Kidney (tissue), 14 donors: ENCODE measurements around the gene CACNB2. TPM values are rescaled to one million over a fixed set of nuclear protein-coding genes. Genes with fewer than 3 reads are reported as not detected.

Experiments
- DNase-seq, 5 donors: peaks; one replicate each; pipeline ENCODE4 v3.0.0-alpha.2; 2013 to 2020
- FAIRE-seq: peaks from 2 replicates; lab custom pipeline; 2012; peaks lifted over from hg19 to GRCh38; lab: Jason Lieb, UNC
- H3K27ac ChIP-seq, 2 donors: one replicate each; pipeline ENCODE4 v1.7.0; 2013; ENCODE audit warnings: low read depth in 2 of 2, low read length in 2 of 2, inconsistent platforms in 1 of 2
- H3K27me3 ChIP-seq: one replicate; pipeline ENCODE4 v1.7.1; 2013; ENCODE audit warnings: low read length, inconsistent platforms; ENCODE audit not compliant: control insufficient read depth, insufficient read depth
- H3K36me3 ChIP-seq, 3 donors: one replicate each; pipeline versions ENCODE4 v1.7.0 to v1.7.1; 2013; ENCODE audit warnings: low read length in 3 of 3, control low read depth in 1 of 3, inconsistent platforms in 1 of 3; ENCODE audit not compliant: insufficient read depth in 3 of 3, control insufficient read depth in 2 of 3
- H3K4me1 ChIP-seq, 3 donors: one replicate each; pipeline versions ENCODE4 v1.7.0 to v1.7.1; 2013; ENCODE audit warnings: low read length in 3 of 3, inconsistent platforms in 1 of 3, low read depth in 1 of 3; ENCODE audit not compliant: control insufficient read depth in 2 of 3, insufficient read depth in 2 of 3
- H3K4me3 ChIP-seq, 3 donors: one replicate each; pipeline versions ENCODE4 v1.7.0 to v1.8.1; 2013; ENCODE audit warnings: low read length in 3 of 3, control low read depth in 1 of 3, inconsistent platforms in 1 of 3
- H3K9ac ChIP-seq, 3 donors: one replicate each; pipeline versions ENCODE4 v1.7.0 to v1.7.1; 2013; ENCODE audit warnings: low read length in 3 of 3, control low read depth in 1 of 3, inconsistent platforms in 1 of 3
- H3K9me3 ChIP-seq, 3 donors: one replicate each; pipeline versions ENCODE4 v1.7.0 to v1.7.1; 2013; ENCODE audit warnings: low read length in 3 of 3, control low read depth in 1 of 3, inconsistent platforms in 1 of 3; ENCODE audit not compliant: control insufficient read depth in 2 of 3, insufficient read depth in 1 of 3
- intact Hi-C: fragments of 100-400 bp; cut with DNase I; formaldehyde crosslinking; loops from one replicate; pipeline ENCODE4 v1.11.1; 2022
- polyA plus RNA-seq: library from polyadenylated mRNA; stranded (reverse); fragments of 350-450 nt; fragmentation: Illumina TruSeq; extraction: RNeasy Lipid Tissue Mini Kit (QIAGEN cat#74804); gene quantifications from one replicate; pipeline ENCODE4 v1.2.3, GENCODE V29; 2014; ENCODE audit warnings: low read depth, low replicate concordance; ENCODE audit not compliant: insufficient read depth
- total RNA-seq: library from RNA; stranded (reverse); fragmentation: NEBNext Ultra II Directional; extraction: Animal tissue kit (Norgen Biotek cat#: 25700); gene quantifications from one replicate; pipeline ENCODE4 v1.2.1, GENCODE V29; 2021
- TF ChIP-seq, protein P1 (sequence below): IDR thresholded peaks from 3 replicates; pipeline ENCODE4 v1.5.1; 2012; ENCODE audit warnings: mild to moderate bottlenecking, moderate library complexity, borderline replicate concordance; ENCODE audit not compliant: insufficient read depth; ENCODE audit errors: extremely low read depth
- donor health status: control.
- donor health status: control.
- donor health status: control.
- donor health status: control.
- donor health status: control.
- donor health status: DM: yes; HTN: yes; CAD: no.
- donor health status: Normal renal cell carcinoma (clear cell type).

The CACNB2 gene
- total and polyA plus RNA-seq, 2 donors from 2014 or later = 2.8 TPM

DNA sequence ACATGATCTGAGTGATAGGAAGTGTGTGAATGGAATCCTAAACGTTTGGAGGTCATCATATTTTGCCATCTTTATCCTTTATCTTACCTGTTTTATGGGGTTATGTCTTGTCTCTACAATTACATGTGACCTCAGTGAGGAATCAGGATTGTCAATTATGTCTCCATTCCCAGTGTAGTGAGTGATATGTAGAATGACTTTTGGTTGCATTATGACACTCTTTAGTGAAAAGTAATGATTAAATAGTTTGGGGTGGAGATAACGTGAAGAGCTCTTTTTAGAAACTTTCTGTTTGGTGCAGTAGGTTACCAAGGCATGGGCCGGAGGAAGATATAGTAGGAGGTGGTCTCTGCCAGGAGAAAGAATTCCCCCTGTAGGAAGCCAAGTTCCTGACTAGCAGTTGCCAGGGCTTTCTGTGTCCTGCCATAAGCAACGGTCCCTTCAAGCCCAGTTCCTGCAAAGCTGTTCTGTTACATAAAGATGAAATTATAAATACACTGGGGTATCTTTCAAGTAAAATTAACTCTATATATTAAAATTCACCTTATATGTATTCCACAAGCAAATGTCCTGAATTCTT, 282.9 kb downstream of the CACNB2 start:
- intact Hi-C loops = no loop called here
- no peak for FAIRE-seq

DNA sequence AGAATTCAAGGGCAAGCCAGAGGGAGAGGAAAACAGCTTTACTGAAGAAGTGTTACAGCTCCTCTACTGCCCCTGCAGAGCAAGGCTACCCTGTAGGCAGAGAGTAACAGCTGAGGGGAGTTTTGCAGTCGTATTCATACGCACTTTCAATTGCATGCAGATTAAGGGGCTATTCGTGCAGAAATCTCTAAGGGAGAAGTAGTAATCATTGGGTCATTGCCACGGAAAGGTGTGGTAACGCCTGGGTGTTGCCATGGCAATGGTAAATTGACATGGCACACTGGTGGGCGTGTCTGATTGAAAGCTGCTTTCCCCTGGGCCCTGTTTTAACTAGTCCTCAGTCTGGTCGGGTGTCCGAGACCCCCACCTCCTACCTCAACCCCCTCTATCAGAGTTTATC, 284.0 kb downstream of the CACNB2 start:
- no peak for FAIRE-seq

More for the DNA sequence above, 282.9 kb downstream of the CACNB2 start:
- Histone ChIP-seq H3K9ac (no peak overlapping the region), H3K36me3 (no peaks in the 10 kb centered on the region), H3K9me3 (no peaks in the 10 kb centered on the region), H3K4me3 (no peak overlapping the region), H3K27ac (no peak overlapping the region), H3K27me3 (no peaks in the 10 kb centered on the region), H3K4me1 (no peaks in the 10 kb centered on the region)
- TF ChIP-seq, protein P1, sequence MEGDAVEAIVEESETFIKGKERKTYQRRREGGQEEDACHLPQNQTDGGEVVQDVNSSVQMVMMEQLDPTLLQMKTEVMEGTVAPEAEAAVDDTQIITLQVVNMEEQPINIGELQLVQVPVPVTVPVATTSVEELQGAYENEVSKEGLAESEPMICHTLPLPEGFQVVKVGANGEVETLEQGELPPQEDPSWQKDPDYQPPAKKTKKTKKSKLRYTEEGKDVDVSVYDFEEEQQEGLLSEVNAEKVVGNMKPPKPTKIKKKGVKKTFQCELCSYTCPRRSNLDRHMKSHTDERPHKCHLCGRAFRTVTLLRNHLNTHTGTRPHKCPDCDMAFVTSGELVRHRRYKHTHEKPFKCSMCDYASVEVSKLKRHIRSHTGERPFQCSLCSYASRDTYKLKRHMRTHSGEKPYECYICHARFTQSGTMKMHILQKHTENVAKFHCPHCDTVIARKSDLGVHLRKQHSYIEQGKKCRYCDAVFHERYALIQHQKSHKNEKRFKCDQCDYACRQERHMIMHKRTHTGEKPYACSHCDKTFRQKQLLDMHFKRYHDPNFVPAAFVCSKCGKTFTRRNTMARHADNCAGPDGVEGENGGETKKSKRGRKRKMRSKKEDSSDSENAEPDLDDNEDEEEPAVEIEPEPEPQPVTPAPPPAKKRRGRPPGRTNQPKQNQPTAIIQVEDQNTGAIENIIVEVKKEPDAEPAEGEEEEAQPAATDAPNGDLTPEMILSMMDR = no peak
- no peak for DNase-seq

DNA sequence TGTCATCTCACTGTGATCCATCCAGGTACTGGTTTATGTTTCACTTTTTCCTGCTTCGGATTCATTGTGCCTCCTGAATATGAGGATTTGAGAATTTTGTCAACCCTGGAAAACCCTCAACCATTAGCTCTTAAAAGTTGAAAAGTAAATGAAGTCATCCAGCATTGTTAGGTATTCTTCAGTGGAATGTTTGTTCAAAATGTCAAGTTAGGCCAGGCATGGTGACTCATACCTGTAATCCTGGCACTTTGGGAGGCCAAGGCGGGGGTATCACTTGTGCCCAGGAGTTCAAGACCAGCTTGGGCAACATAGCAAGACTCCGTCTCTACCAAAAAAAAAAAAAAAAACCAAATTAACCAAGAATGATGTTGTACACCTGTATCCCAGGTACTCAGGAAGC, 289.1 kb downstream of the CACNB2 start:
- no peak overlapping the region for H3K4me3 ChIP-seq
- DNase-seq = no peak

More for the DNA sequence above, 284.0 kb downstream of the CACNB2 start:
- intact Hi-C loops = no loop called here
- no peak for DNase-seq
- TF ChIP-seq, protein P1 = no peak
- Histone ChIP-seq H3K9me3 (no peaks in the 10 kb centered on the region), H3K27ac (no peak overlapping the region), H3K27me3 (no peaks in the 10 kb centered on the region), H3K4me3 (no peak overlapping the region), H3K36me3 (no peaks in the 10 kb centered on the region), H3K4me1 (no peaks in the 10 kb centered on the region), H3K9ac (no peak overlapping the region)

More for the DNA sequence above, 289.1 kb downstream of the CACNB2 start:
- TF ChIP-seq, protein P1 = no peak
- no peaks in the 10 kb centered on the region for H3K36me3 ChIP-seq
- H3K9ac ChIP-seq = no peak overlapping the region
- intact Hi-C loops = no loop called here
- H3K9me3 ChIP-seq = no peaks in the 10 kb centered on the region
- H3K27me3 ChIP-seq = no peaks in the 10 kb centered on the region
- no peak for FAIRE-seq
- no peaks in the 10 kb centered on the region for H3K4me1 ChIP-seq
- H3K27ac ChIP-seq = no peak overlapping the region
